Forelimb muscle (tissue), 1 donor: Measurements from ENCODE around the gene PRPH. TPM values are rescaled to one million over a fixed set of nuclear protein-coding genes. Genes with fewer than 3 reads are reported as not detected.
"Not testable (repeated sequence)": the region's sequence is repeated elsewhere in the genome, so short reads cannot be mapped to it uniquely, and the experiment has no call there.

Source experiments
- DNase-seq: peaks from one replicate; pipeline ENCODE4 v3.0.0-alpha.2; 2013; ENCODE audit warnings: low read depth
- polyA plus RNA-seq: library from polyadenylated mRNA; unstranded; fragments of 120-200 nt; gene quantifications from one replicate; pipeline ENCODE4 v1.2.1, GENCODE V29; 2013; ENCODE audit not compliant: insufficient read length

The PRPH gene
- polyA plus RNA-seq, 1 donor: 1.7 TPM

GRCh38 chr12:49298160-49298559 is 3.2 kb downstream of the PRPH start:
- no peak for DNase-seq

DNA sequence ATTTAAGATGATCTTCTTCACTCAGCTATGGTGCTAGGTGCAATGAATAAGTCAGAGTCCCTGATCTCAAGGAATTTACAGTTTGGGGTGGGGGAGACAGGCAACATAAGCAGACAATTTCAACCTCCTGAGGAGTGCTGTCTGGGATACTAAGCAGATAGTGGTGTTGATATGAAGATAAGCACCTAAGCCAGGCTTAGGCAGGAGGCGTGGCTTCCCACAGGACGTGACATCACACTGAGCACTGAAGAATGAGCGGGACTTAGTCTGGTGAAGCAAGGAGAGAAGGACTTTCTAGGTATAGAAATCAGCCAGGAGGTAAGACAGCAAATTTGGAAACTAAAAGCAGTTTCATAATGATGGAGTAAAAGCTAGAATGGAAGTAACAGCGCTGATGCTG is 6.8 kb downstream of the PRPH start:
- no peak for DNase-seq

DNA sequence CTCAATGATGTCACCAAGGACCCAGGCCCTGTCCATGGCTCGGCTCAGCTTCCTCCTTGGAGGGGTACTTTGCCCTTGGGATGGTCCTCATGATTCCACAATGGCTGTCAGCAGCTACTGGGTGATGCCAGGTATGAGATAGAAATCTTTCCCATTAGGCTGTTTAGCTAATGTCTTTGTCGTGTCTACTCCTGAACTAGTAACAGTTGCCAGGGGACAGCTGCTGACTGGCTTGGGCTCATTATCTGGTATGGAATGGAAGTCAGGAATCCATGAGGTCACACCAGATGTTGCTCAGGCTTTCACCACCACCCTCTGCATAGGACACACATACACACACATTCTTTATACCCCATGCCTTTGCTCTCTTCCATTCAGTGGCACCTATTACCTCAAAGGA is 9.2 kb downstream of the PRPH start:
- DNase-seq: no peak

GRCh38 chr12:49305762-49306510 is 11.0 kb downstream of the PRPH start:
- no peak for DNase-seq

GRCh38 chr12:49309386-49309785 is 14.4 kb downstream of the PRPH start:
- no peak for DNase-seq

- DNase-seq: not testable (repeated sequence)
These were observed 15.6 kb downstream of the PRPH start for GRCh38 chr12:49310451-49311000.

GRCh38 chr12:49314811-49315210 is 19.9 kb downstream of the PRPH start:
- DNase-seq: no peak

DNA sequence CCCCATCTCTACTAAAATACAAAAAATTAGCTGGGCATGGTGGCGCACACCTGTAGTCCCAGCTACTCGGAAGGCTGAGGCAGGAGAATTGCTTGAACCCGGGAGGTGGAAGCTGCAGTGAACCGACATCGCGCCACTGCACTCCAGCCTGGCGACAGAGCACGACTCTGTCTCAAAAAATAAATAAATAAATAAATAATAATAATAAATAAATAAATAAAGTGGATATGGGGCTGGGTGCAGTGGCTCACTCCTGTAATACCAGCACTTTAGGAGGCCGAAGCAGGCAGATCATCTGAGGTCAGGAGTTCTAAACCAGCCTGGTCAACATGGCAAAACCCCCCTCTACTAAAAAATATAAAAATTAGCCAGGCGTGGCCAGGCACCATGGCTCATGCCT is 22.2 kb downstream of the PRPH start:
- not testable (repeated sequence) for DNase-seq

- not testable (repeated sequence) for DNase-seq
These were observed 25.6 kb downstream of the PRPH start for GRCh38 chr12:49320411-49321103.

DNA sequence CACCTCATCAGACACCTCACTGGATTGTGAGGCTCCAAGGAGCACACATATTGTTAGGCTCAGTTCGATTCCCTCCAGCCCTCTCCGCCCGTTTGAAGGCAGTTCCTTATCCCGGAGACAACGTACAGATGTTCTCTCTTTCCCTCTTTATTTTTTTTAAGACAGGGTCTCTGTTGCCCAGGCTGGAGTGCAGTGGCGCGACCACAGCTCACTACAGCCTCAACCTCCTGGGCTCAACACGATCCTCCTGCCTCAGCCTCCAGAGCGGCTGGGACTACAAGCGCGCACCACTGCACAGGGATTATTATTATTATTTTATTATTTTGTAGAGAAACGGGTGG is 27.4 kb downstream of the PRPH start:
- DNase-seq: no peak

DNA sequence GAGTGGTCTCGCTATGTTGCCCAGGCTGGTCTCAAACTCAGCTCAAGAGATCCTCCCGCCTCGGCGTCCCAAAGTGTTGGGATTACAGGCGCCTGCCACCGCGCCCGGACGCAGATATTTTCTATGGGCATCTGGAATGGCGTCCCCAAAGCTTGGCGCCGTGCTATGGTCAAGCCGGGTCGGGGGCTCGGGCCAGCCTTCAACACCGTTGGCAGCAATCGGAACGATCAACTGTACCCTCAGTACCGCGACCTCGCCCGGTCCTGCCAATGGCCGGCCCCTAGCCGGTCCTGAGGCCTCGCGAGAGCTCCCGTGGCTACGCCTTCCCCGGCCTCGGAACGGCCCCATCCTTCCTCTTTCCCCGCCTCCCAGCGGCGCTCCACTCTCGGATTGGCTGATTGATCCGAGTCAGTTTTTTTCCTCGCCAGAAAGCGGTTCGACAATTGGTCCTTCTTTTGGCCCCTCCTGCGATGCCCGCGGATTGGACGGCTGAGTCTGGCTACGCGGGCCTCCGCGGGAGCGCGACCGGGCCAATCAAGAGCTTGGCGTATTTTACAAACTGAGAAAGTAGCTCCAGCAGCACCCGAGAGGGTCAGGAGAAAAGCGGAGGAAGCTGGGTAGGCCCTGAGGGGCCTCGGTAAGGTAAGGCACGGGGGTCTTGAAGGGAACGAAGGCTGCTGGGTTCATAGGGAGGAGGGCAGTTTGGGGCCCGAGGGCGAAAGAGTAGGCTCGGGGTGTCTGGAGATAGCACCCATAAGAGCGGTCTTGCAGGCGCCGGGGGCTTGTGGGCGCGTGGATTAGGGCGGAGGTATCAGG is 28.0 kb downstream of the PRPH start, which contains the start of gene TROAP:
TROAP (plus strand) TSS at position 548 of the 816 bp plus-strand sequence. CDS start 354 bp downstream, outside the sequence.
- DNase-seq: peak; percentile 98

- no peak for DNase-seq
These were observed 28.7 kb downstream of the PRPH start for GRCh38 chr12:49323524-49324097.

- DNase-seq: no peak
These were observed 30.7 kb downstream of the PRPH start for GRCh38 chr12:49325606-49326005.

GRCh38 chr12:49327368-49327767 is 32.4 kb downstream of the PRPH start:
- no peak for DNase-seq

DNA sequence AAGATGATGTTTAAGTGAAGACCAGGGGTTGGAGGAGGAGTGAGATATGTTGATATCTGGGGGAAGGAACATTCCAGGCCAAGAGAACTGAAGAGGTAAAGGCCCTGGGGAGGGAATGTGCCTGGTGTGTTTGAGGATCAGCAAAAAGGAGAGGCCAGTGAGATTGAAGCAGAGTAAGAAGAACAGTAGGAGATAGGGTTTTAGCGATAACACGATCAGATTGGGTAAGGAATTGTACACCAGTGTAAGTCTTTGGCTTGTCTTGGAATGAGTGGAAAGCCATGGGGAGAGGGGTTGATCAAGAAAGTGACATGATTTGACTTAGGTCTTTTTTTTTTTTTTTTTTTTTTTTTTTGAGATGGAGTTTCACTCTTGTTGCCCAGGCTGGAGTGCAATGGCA is 32.9 kb downstream of the PRPH start:
- no peak for DNase-seq

GRCh38 chr12:49328816-49329215 is 33.9 kb downstream of the PRPH start:
- no peak for DNase-seq

DNA sequence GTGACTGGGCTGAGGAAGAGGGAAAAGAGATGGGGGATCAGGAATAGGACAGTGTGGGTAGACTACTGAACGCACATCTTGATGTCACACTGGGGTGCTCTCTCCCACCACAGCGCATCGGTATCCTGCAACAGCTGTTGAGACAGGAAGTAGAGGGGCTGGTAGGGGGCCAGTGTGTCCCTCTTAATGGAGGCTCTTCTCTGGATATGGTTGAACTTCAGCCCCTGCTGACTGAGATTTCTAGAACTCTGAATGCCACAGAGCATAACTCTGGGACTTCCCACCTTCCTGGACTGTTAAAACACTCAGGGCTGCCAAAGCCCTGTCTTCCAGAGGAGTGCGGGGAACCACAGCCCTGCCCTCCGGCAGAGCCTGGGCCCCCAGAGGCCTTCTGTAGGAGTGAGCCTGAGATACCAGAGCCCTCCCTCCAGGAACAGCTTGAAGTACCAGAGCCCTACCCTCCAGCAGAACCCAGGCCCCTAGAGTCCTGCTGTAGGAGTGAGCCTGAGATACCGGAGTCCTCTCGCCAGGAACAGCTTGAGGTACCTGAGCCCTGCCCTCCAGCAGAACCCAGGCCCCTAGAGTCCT is 35.2 kb downstream of the PRPH start:
- DNase-seq: no peak

DNA sequence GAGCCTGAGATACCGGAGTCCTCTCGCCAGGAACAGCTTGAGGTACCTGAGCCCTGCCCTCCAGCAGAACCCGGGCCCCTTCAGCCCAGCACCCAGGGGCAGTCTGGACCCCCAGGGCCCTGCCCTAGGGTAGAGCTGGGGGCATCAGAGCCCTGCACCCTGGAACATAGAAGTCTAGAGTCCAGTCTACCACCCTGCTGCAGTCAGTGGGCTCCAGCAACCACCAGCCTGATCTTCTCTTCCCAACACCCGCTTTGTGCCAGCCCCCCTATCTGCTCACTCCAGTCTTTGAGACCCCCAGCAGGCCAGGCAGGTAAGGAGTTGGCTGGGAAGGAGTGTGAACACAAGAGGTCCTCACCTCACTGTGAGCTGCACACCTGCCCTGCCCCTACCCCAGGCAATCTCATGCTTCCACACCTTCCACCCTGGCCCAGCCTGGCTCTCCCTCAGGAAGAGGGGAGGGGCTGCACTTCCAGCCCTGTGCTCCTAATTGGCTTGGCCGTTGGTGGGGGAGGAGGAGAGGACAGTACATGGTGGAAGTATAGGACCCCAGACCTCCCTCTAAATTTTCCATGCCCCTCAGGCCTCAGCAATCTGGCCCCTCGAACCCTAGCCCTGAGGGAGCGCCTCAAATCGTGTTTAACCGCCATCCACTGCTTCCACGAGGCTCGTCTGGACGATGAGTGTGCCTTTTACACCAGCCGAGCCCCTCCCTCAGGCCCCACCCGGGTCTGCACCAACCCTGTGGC is 35.9 kb downstream of the PRPH start:
- DNase-seq: no peak

GRCh38 chr12:49331380-49332222 is 36.7 kb downstream of the PRPH start:
- DNase-seq: no peak

GRCh38 chr12:49332441-49332861 is 37.5 kb downstream of the PRPH start:
- no peak for DNase-seq
